ENCODE results near the gene APLP2.

Gene APLP2

DNA sequence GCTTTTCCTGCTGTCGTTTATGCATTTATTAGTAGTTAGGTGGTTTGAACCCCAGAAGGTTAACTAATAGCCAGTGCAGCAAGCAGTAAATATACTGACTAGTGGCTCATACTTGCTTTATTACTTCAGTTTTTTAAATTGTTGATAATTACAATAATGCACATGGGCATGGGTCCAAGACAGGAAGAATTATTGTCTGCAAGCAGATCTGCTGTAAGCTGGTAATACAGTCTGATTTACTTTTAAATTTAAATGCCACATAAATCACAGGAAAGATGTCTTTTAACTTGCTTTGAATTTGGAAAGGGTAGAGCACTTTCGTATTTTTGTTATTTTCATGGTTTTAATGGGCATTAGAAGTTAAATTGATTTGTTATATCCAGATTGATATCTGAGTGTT is 27.1 kb downstream of the APLP2 start:
- H3K4me3 ChIP-seq (ENCODE audit: low read length) = no peak overlapping the region
- peaks cover 27% of the 10 kb centered on the region for H3K79me1 ChIP-seq (ENCODE audit: low read length)
- no peak overlapping the region for H4K5ac ChIP-seq (ENCODE audit: low read length)
- no peak overlapping the region for H2BK15ac ChIP-seq (replicated peaks; ENCODE audit: low read depth)
- no peak overlapping the region for H3K4ac ChIP-seq (ENCODE audit: low read depth, low read length)
- H4K8ac ChIP-seq (ENCODE audit: low read depth, low read length) = no peak overlapping the region
- no peak overlapping the region for H3K4me2 ChIP-seq (ENCODE audit: low read length)
- no peaks in the 10 kb centered on the region for H3K4me1 ChIP-seq (ENCODE audit: control insufficient read depth, low read depth, low read length)
- H2BK120ac ChIP-seq (ENCODE audit: low read depth, low read length) = no peak overlapping the region
- H3K27ac ChIP-seq (ENCODE audit: low read depth, low read length) = no peak overlapping the region
- H3K79me2 ChIP-seq (ENCODE audit: control insufficient read depth, insufficient read depth, low read length) = peaks cover 53% of the 10 kb centered on the region
- H3K27me3 ChIP-seq (ENCODE audit: insufficient read depth, low read length, poor library complexity) = no peaks in the 10 kb centered on the region
- WGBS (ENCODE audit: extremely low coverage, insufficient coverage, low lambda C conversion rate) = no CpG with 5 or more reads among the region's 2 CpGs
- H3K56ac ChIP-seq (ENCODE audit: low read length) = no peak overlapping the region
- no peaks in the 10 kb centered on the region for H3K36me3 ChIP-seq (ENCODE audit: control insufficient read depth, insufficient read depth, low read length)
- H3K9ac ChIP-seq (ENCODE audit: low read length) = no peak overlapping the region
- H2AK5ac ChIP-seq (ENCODE audit: low read length) = no peak overlapping the region
- H2BK5ac ChIP-seq (ENCODE audit: low read length) = no peak overlapping the region
- H3K23ac ChIP-seq (ENCODE audit: low read length) = no peak overlapping the region
- no peak for DNase-seq
- H3K18ac ChIP-seq (ENCODE audit: low read length) = no peak overlapping the region

DNA sequence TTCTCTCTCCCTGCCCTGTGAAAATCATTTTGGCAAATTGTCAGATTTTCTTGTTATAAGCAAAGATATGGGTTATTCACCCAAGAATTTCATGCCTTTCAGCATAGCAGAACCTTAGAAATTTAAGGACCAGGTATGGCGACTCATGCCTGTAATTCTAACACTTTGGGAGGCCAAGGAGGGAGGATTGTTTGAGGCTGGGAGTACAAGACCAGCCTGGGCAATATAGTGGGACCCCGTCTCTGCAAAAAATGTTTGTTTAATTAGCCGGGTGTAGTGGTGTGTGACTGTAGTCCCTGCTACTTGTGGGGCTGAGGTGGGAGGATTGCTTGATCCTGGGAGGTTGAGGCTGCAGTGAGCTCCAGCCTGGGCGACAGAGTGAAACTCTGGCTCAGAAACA is 27.6 kb downstream of the APLP2 start:
- H2BK5ac ChIP-seq (ENCODE audit: low read length) = no peak overlapping the region
- H3K9ac ChIP-seq (ENCODE audit: low read length) = no peak overlapping the region
- no peak for DNase-seq
- H3K4me3 ChIP-seq (ENCODE audit: low read length) = no peak overlapping the region
- H3K79me2 ChIP-seq (ENCODE audit: control insufficient read depth, insufficient read depth, low read length) = peaks cover 55% of the 10 kb centered on the region
- H3K36me3 ChIP-seq (ENCODE audit: control insufficient read depth, insufficient read depth, low read length) = no peaks in the 10 kb centered on the region
- no peak overlapping the region for H2BK120ac ChIP-seq (ENCODE audit: low read depth, low read length)
- no peak overlapping the region for H3K27ac ChIP-seq (ENCODE audit: low read depth, low read length)
- no peak overlapping the region for H3K4me2 ChIP-seq (ENCODE audit: low read length)
- H3K79me1 ChIP-seq (ENCODE audit: low read length) = peaks cover 28% of the 10 kb centered on the region
- H3K4me1 ChIP-seq (ENCODE audit: control insufficient read depth, low read depth, low read length) = no peaks in the 10 kb centered on the region
- H3K23ac ChIP-seq (ENCODE audit: low read length) = no peak overlapping the region
- no CpG with 5 or more reads among the region's 4 CpGs for WGBS (ENCODE audit: extremely low coverage, insufficient coverage, low lambda C conversion rate)
- H3K27me3 ChIP-seq (ENCODE audit: insufficient read depth, low read length, poor library complexity) = no peaks in the 10 kb centered on the region
- no peak overlapping the region for H4K8ac ChIP-seq (ENCODE audit: low read depth, low read length)
- H3K4ac ChIP-seq (ENCODE audit: low read depth, low read length) = no peak overlapping the region
- no peak overlapping the region for H3K56ac ChIP-seq (ENCODE audit: low read length)
- H4K5ac ChIP-seq (ENCODE audit: low read length) = no peak overlapping the region
- H2AK5ac ChIP-seq (ENCODE audit: low read length) = no peak overlapping the region
- no peak overlapping the region for H2BK15ac ChIP-seq (replicated peaks; ENCODE audit: low read depth)
- no peak overlapping the region for H3K18ac ChIP-seq (ENCODE audit: low read length)

GRCh38 chr11:130099356-130099755 is 29.7 kb downstream of the APLP2 start:
- Histone ChIP-seq H4K5ac (ENCODE audit: low read length) (no peak overlapping the region), H2BK120ac (ENCODE audit: low read depth, low read length) (no peak overlapping the region), H3K56ac (ENCODE audit: low read length) (no peak overlapping the region), H3K23ac (ENCODE audit: low read length) (no peak overlapping the region), H4K8ac (ENCODE audit: low read depth, low read length) (no peak overlapping the region), H3K79me1 (ENCODE audit: low read length) (peaks cover 31% of the 10 kb centered on the region), H3K4ac (ENCODE audit: low read depth, low read length) (no peak overlapping the region), H3K4me3 (ENCODE audit: low read length) (no peak overlapping the region), H3K9ac (ENCODE audit: low read length) (no peak overlapping the region), H3K4me1 (ENCODE audit: control insufficient read depth, low read depth, low read length) (no peaks in the 10 kb centered on the region), H3K27ac (ENCODE audit: low read depth, low read length) (no peak overlapping the region), H2BK5ac (ENCODE audit: low read length) (no peak overlapping the region), H2AK5ac (ENCODE audit: low read length) (no peak overlapping the region), H3K27me3 (ENCODE audit: insufficient read depth, low read length, poor library complexity) (no peaks in the 10 kb centered on the region), H3K4me2 (ENCODE audit: low read length) (no peak overlapping the region), H3K18ac (ENCODE audit: low read length) (no peak overlapping the region), H3K79me2 (ENCODE audit: control insufficient read depth, insufficient read depth, low read length) (peaks cover 65% of the 10 kb centered on the region), H2BK15ac (replicated peaks; ENCODE audit: low read depth) (no peak overlapping the region), H3K36me3 (ENCODE audit: control insufficient read depth, insufficient read depth, low read length) (no peaks in the 10 kb centered on the region)
- WGBS (ENCODE audit: extremely low coverage, insufficient coverage, low lambda C conversion rate) = no CpG with 5 or more reads among the region's 2 CpGs
- DNase-seq = no peak

DNA sequence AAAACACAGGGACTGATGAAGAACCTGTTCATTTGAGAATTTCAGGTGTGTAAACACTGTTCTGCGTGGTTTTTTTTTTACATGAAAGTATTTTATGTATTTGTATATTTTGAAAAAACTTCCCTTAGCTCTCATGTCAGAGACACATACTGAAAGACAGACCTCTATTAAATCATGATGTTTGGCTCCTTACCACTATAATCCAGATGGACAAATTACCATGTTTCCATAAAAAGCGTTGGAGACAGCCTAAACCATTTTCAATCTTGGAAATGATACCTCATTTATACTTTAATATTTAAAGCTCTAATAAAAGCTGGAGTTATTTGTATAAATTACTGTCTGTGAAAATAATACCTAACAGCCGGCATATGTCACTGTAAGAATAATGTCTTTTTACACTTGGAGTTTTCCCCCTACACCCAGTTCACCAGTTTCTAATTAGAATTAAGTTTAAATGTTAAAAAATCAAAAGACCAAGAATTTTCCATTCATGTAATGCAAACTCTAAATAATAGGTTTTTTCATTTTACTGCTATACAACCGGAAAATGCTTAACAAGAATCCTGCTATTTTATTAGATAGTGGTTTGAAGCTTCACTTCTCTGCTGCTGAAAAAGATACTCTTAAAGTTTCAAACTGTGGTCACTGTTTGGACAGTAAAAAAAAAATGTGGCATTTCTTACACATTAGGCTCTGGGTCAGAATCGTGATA is 30.8 kb downstream of the APLP2 start:
- Histone ChIP-seq H3K18ac (ENCODE audit: low read length) (no peak overlapping the region), H3K79me1 (ENCODE audit: low read length) (peaks cover 27% of the 10 kb centered on the region), H2BK120ac (ENCODE audit: low read depth, low read length) (no peak overlapping the region), H3K79me2 (ENCODE audit: control insufficient read depth, insufficient read depth, low read length) (peaks cover 62% of the 10 kb centered on the region), H3K4me2 (ENCODE audit: low read length) (no peak overlapping the region), H2BK5ac (ENCODE audit: low read length) (no peak overlapping the region), H2BK15ac (replicated peaks; ENCODE audit: low read depth) (no peak overlapping the region), H4K8ac (ENCODE audit: low read depth, low read length) (no peak overlapping the region), H3K56ac (ENCODE audit: low read length) (no peak overlapping the region), H3K27ac (ENCODE audit: low read depth, low read length) (no peak overlapping the region), H3K36me3 (ENCODE audit: control insufficient read depth, insufficient read depth, low read length) (no peaks in the 10 kb centered on the region), H4K5ac (ENCODE audit: low read length) (no peak overlapping the region), H3K27me3 (ENCODE audit: insufficient read depth, low read length, poor library complexity) (no peaks in the 10 kb centered on the region), H3K4me1 (ENCODE audit: control insufficient read depth, low read depth, low read length) (no peaks in the 10 kb centered on the region), H3K9ac (ENCODE audit: low read length) (no peak overlapping the region), H3K23ac (ENCODE audit: low read length) (no peak overlapping the region), H3K4me3 (ENCODE audit: low read length) (no peak overlapping the region), H2AK5ac (ENCODE audit: low read length) (no peak overlapping the region), H3K4ac (ENCODE audit: low read depth, low read length) (no peak overlapping the region)
- no peak for DNase-seq
- no CpG with 5 or more reads among the region's 5 CpGs for WGBS (ENCODE audit: extremely low coverage, insufficient coverage, low lambda C conversion rate)

- no peak overlapping the region for H2BK120ac ChIP-seq (ENCODE audit: low read depth, low read length)
- H3K4ac ChIP-seq (ENCODE audit: low read depth, low read length) = no peak overlapping the region
- H4K5ac ChIP-seq (ENCODE audit: low read length) = no peak overlapping the region
- no peak overlapping the region for H3K18ac ChIP-seq (ENCODE audit: low read length)
- H3K79me2 ChIP-seq (ENCODE audit: control insufficient read depth, insufficient read depth, low read length) = peaks cover 55% of the 10 kb centered on the region
- H3K27me3 ChIP-seq (ENCODE audit: insufficient read depth, low read length, poor library complexity) = no peaks in the 10 kb centered on the region
- no CpG with 5 or more reads among the region's 5 CpGs for WGBS (ENCODE audit: extremely low coverage, insufficient coverage, low lambda C conversion rate)
- no peak overlapping the region for H3K9ac ChIP-seq (ENCODE audit: low read length)
- no peak overlapping the region for H2BK15ac ChIP-seq (replicated peaks; ENCODE audit: low read depth)
- H3K27ac ChIP-seq (ENCODE audit: low read depth, low read length) = no peak overlapping the region
- peaks cover 21% of the 10 kb centered on the region for H3K79me1 ChIP-seq (ENCODE audit: low read length)
- no peak overlapping the region for H2BK5ac ChIP-seq (ENCODE audit: low read length)
- no peak for DNase-seq
- no peak overlapping the region for H3K23ac ChIP-seq (ENCODE audit: low read length)
- H2AK5ac ChIP-seq (ENCODE audit: low read length) = no peak overlapping the region
- H3K4me2 ChIP-seq (ENCODE audit: low read length) = no peak overlapping the region
- H3K56ac ChIP-seq (ENCODE audit: low read length) = no peak overlapping the region
- H4K8ac ChIP-seq (ENCODE audit: low read depth, low read length) = no peak overlapping the region
- H3K4me3 ChIP-seq (ENCODE audit: low read length) = no peak overlapping the region
- H3K4me1 ChIP-seq (ENCODE audit: control insufficient read depth, low read depth, low read length) = no peaks in the 10 kb centered on the region
- H3K36me3 ChIP-seq (ENCODE audit: control insufficient read depth, insufficient read depth, low read length) = no peaks in the 10 kb centered on the region
These were observed 32.0 kb downstream of the APLP2 start for GRCh38 chr11:130101661-130102060.

Measured in mesendoderm (in vitro differentiated cells).